Heart left ventricle (tissue), 13 donors: ENCODE measurements around the gene MBD1.

ENCODE experiments used
- POLR2A ChIP-seq, 2 donors: fragments of 450-650 bp; IDR thresholded peaks; one replicate each; pipeline ENCODE4 v1.6.1; 2017; ENCODE audit warnings: antibody characterized with exemption in 2 of 2, mild to moderate bottlenecking in 2 of 2, moderate library complexity in 2 of 2
- TF ChIP-seq, protein P1 (sequence below), 12 donors: fragments of 200-600 bp; sonication (generic) in 4 of 12; IDR thresholded peaks; one replicate each; pipeline versions ENCODE4 v1.5.0 to v1.8.0; 2018 to 2022; ENCODE audit warnings: antibody characterized with exemption in 12 of 12, mild to moderate bottlenecking in 5 of 12
- donor health status: ischemic (EF 13 %, LVEDD 7.1; RV severe dilation, severe dysfunction).
- donor health status: DM: no; HTN: yes; CAD: no.
- donor health status: DM: no; HTN: no; CAD: no.
- donor health status: ischemic (EF 25% LVEDD 6.9; RV normal size, moderate dysfunction).
- donor health status: ischemic (EF 25% LVEDD 5.7; RV mildly dilated, moderate dysfunction).
- donor health status: ischemic (EF 35%, LVEDD 5.7; RV mildly dilated, moderate dysfunction).
- donor health status: nonischemic (EF 11% LVEDD 7.7; RV severe dilation, severe dysfunction).
- donor health status: DM: yes; HTN: yes; CAD: no.
- donor health status: PGD.
- donor health status: ischemic (EF 29% LVEDD 5.4; RV normal size, mild dysfunction).
- donor health status: nonischemic (EF 23%, LVEDD 6.1; RV moderate dilation, normal function).

DNA sequence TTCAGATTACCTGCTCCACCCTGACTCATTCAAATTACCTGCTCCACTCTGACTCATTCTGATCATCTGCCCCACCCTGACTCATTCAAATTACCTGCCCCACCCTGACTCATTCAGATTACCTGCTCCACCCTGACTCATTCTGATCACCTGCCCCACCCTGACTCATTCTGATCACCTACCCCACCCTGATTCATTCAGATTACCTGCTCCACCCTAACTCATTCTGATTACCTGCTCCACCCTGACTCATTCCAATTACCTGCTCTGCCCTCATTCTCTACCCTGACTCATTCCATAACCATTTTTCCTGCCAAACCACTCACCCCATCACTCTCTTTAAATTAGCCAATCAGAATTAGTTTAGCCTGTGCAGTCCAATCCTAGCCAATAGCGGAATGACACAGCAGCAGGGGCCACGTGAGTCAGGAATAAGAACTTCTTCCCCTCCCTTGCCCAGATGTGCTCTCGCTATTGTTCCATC, 41.2 kb downstream of the MBD1 start:
- TF ChIP-seq, protein P1, sequence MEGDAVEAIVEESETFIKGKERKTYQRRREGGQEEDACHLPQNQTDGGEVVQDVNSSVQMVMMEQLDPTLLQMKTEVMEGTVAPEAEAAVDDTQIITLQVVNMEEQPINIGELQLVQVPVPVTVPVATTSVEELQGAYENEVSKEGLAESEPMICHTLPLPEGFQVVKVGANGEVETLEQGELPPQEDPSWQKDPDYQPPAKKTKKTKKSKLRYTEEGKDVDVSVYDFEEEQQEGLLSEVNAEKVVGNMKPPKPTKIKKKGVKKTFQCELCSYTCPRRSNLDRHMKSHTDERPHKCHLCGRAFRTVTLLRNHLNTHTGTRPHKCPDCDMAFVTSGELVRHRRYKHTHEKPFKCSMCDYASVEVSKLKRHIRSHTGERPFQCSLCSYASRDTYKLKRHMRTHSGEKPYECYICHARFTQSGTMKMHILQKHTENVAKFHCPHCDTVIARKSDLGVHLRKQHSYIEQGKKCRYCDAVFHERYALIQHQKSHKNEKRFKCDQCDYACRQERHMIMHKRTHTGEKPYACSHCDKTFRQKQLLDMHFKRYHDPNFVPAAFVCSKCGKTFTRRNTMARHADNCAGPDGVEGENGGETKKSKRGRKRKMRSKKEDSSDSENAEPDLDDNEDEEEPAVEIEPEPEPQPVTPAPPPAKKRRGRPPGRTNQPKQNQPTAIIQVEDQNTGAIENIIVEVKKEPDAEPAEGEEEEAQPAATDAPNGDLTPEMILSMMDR (IDR thresholded peaks at IDR 0.05): no peak
- TF ChIP-seq POLR2A (IDR thresholded peaks at IDR 0.05): no peak
